Measurements from ENCODE around the gene GFOD1.
A peak's percentile ranks its signal among the peaks of the same experiment; 100 is the strongest.
"Not testable (repeated sequence)": the region's sequence is repeated elsewhere in the genome, so short reads cannot be mapped to it uniquely, and the experiment has no call there.

GFOD1 gene

GRCh38 chr6:13471184-13471583 lies 16.2 kb downstream of the GFOD1 start:
- H3K36me3 Mint-ChIP-seq (ENCODE audit: low read depth): peaks cover 31% of the 10 kb centered on the region
- H3K4me3 Mint-ChIP-seq: no peak overlapping the region
- H3K9me3 Mint-ChIP-seq: no peaks in the 10 kb centered on the region
- H3K4me1 Mint-ChIP-seq (ENCODE audit: low read depth): peaks cover 69% of the 10 kb centered on the region
- peak overlapping the region; percentile 85 for H3K27ac Mint-ChIP-seq
- intact Hi-C loops (cut with micrococcal nuclease): no loop called here
- H3K27me3 Mint-ChIP-seq: no peaks in the 10 kb centered on the region

DNA sequence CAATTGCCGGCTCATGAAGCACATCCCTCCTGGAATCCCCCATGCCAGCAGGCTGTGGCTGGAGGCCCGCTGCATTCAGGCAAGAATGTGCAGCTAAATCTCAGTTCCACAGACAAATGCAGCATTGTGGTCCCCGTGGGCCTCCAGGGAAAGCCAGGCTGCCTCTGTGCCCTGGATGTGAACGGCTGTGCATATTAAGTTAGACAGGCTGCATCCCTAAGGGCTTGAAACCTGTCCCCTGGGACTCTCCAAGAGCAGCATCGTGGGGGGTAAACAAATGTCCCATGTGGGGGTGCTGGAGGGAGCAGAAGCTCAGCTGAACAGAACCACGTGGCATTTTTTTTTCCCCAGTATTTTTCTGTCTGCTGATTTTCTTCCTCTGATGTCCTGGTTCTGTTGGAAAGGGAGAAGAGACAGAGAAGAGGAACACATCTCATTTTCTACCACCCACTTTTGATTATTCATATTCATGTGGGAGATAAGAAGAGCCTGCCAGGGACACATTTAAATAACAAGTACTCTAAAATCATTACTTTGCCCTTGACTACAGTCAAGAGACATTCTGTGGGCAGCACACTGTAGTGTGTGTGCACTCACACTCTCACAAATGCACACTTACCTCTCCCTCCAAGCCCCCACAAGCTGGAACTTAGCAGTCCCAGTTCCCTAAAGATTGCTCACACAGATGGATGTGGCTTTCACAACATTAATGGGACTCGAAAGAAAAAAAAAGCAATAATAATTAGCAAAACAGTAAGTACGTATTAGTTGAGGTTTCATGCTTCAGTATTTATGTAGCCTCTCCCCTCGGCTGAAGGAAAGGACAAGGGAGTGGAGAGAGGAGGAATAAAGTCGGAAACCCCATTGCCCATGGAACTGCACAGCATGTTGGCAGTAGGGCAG lies 16.9 kb downstream of the GFOD1 start:
- H3K4me3 Mint-ChIP-seq: peak overlapping the region; percentile 23
- H3K4me1 Mint-ChIP-seq (ENCODE audit: low read depth): peaks cover 75% of the 10 kb centered on the region
- H3K36me3 Mint-ChIP-seq (ENCODE audit: low read depth): peaks cover 31% of the 10 kb centered on the region
- no peaks in the 10 kb centered on the region for H3K27me3 Mint-ChIP-seq
- H3K27ac Mint-ChIP-seq: peak overlapping the region; percentile 85
- H3K9me3 Mint-ChIP-seq: no peaks in the 10 kb centered on the region
- intact Hi-C loops (cut with micrococcal nuclease): no loop called here

- Mint-ChIP-seq H3K27ac (peak overlapping the region; percentile 85), H3K9me3 (no peaks in the 10 kb centered on the region), H3K27me3 (no peaks in the 10 kb centered on the region), H3K4me3 (no peak overlapping the region), H3K36me3 (ENCODE audit: low read depth) (peaks cover 31% of the 10 kb centered on the region), H3K4me1 (ENCODE audit: low read depth) (peaks cover 78% of the 10 kb centered on the region)
- intact Hi-C loops (cut with micrococcal nuclease): loop anchor here (10.0 kb wide), 1 partner anchor 55 kb away; no protein-coding TSS in a partner anchor
Observed at GRCh38 chr6:13469693-13470092, 17.7 kb downstream of the GFOD1 start.

- intact Hi-C loops (cut with micrococcal nuclease): loop anchor here (10.0 kb wide), 1 partner anchor 56 kb away; no protein-coding TSS in a partner anchor
- Mint-ChIP-seq H3K27ac (peak overlapping the region; percentile 85), H3K4me3 (no peak overlapping the region), H3K36me3 (ENCODE audit: low read depth) (peaks cover 30% of the 10 kb centered on the region), H3K9me3 (no peaks in the 10 kb centered on the region), H3K4me1 (ENCODE audit: low read depth) (peaks cover 81% of the 10 kb centered on the region), H3K27me3 (no peaks in the 10 kb centered on the region)
Observed at GRCh38 chr6:13468839-13469238, 18.6 kb downstream of the GFOD1 start.

GRCh38 chr6:13467216-13467600 lies 20.2 kb downstream of the GFOD1 start:
- Mint-ChIP-seq H3K27ac (peak overlapping the region; percentile 92), H3K36me3 (ENCODE audit: low read depth) (peaks cover 31% of the 10 kb centered on the region), H3K4me3 (peak overlapping the region; percentile 4), H3K27me3 (no peaks in the 10 kb centered on the region), H3K9me3 (no peaks in the 10 kb centered on the region), H3K4me1 (ENCODE audit: low read depth) (peaks cover 86% of the 10 kb centered on the region)
- intact Hi-C loops (cut with micrococcal nuclease): loop anchor here (2.0 to 10.0 kb wide), 2 partner anchors 18 to 58 kb away; no protein-coding TSS in a partner anchor

DNA sequence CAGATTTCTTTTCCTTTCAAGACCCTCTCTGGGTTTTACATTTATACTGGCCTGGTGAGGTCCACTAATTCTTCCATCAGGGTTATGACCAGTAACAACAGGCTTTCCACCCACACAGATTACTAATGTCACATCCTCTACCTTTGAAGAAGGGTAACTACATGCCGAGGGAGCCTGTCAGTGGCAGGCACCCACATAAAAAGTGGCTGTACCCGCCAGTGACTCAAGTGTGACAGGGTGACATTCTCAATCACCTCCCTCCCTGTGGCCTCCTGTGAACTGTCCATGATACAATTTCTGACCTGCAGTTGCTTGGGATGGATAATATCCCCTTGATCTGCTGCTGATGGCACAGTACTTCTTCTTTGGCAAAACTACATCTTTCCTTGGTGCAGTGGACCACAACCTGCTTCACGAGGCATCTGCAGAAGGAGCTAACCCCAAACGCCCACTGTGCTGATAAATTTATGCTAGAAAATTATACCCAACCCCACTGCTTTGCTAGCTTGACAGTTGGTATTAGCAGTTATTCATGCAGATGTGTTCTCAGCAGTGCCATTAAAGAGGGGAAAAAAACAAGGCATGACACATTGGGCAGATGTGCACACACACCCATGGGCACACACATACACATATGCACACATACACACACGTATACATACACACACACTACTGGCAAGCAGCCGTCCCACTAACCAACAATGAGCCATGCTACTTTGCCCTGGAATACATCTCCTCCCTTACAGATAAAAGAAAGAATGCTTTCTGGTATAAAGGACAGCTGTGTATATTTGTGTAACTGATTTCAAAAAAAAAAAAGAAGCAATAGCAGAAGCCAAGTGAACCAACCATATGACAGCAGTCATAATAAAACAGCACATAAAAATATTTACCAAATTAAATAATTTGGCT lies 20.8 kb downstream of the GFOD1 start:
- Mint-ChIP-seq H3K4me1 (ENCODE audit: low read depth) (peaks cover 88% of the 10 kb centered on the region), H3K27me3 (no peaks in the 10 kb centered on the region), H3K9me3 (no peaks in the 10 kb centered on the region), H3K36me3 (ENCODE audit: low read depth) (peaks cover 34% of the 10 kb centered on the region), H3K27ac (peak overlapping the region; percentile 92), H3K4me3 (peak overlapping the region; percentile 23)
- intact Hi-C loops (cut with micrococcal nuclease): loop anchor here (2.0 to 10.0 kb wide), 2 partner anchors 18 to 58 kb away; no protein-coding TSS in a partner anchor

DNA sequence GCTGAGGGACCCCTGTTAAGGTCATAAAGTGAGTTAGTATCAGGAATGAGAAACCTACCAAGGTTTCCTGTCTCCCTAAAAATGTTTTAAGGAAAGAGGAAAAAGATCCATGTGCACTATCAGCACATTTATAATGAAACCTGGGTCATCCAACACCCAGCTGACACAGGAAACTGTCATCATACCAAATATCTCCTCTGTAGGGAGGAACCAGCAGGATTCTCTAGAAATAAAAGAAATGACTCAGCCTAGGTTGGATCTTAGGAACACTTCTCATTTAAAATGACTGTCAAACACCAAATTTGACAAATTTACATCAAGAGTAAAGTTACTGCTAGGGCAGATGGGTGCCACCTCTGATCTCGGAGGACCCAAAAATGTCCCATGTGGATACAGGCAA lies 21.7 kb downstream of the GFOD1 start:
- Mint-ChIP-seq H3K4me3 (peak overlapping the region; percentile 23), H3K27me3 (no peaks in the 10 kb centered on the region), H3K9me3 (no peaks in the 10 kb centered on the region), H3K4me1 (ENCODE audit: low read depth) (peaks cover 88% of the 10 kb centered on the region), H3K36me3 (ENCODE audit: low read depth) (peaks cover 43% of the 10 kb centered on the region), H3K27ac (peak overlapping the region; percentile 92)
- intact Hi-C loops (cut with micrococcal nuclease): loop anchor here (2.0 to 10.0 kb wide), 2 partner anchors 19 to 59 kb away; no protein-coding TSS in a partner anchor

- intact Hi-C loops (cut with micrococcal nuclease): loop anchor here (10.0 kb wide), 1 partner anchor 61 kb away; no protein-coding TSS in a partner anchor
- H3K36me3 Mint-ChIP-seq (ENCODE audit: low read depth): peaks cover 29% of the 10 kb centered on the region
- no peak overlapping the region for H3K4me3 Mint-ChIP-seq
- H3K4me1 Mint-ChIP-seq (ENCODE audit: low read depth): peaks cover 70% of the 10 kb centered on the region
- no peaks in the 10 kb centered on the region for H3K27me3 Mint-ChIP-seq
- H3K27ac Mint-ChIP-seq: peak overlapping the region; percentile 92
- H3K9me3 Mint-ChIP-seq: no peaks in the 10 kb centered on the region
Observed at GRCh38 chr6:13463941-13464340, 23.5 kb downstream of the GFOD1 start.

DNA sequence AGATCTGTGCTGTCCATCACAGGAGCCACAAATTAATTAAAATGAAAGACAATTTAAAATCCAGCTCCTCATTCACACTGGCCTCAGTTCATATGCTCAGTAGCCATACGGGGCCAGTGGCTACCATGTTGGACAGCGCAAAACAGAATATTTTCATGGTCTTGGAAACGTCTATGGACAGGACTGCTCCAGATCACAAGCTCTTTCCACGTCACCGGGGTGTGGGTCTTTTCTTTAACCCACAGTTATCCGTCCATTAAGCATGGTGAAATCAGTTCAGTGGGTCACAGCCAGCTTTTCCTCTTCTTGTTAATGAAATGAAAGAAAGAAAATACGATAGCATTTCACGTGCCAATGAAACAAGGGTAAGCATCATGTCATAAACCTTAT lies 24.1 kb downstream of the GFOD1 start:
- Mint-ChIP-seq H3K27me3 (no peaks in the 10 kb centered on the region), H3K9me3 (no peaks in the 10 kb centered on the region), H3K36me3 (ENCODE audit: low read depth) (peaks cover 26% of the 10 kb centered on the region), H3K27ac (peak overlapping the region; percentile 65), H3K4me1 (ENCODE audit: low read depth) (peaks cover 65% of the 10 kb centered on the region), H3K4me3 (no peak overlapping the region)
- intact Hi-C loops (cut with micrococcal nuclease): loop anchor here (10.0 kb wide), 1 partner anchor 61 kb away; no protein-coding TSS in a partner anchor

DNA sequence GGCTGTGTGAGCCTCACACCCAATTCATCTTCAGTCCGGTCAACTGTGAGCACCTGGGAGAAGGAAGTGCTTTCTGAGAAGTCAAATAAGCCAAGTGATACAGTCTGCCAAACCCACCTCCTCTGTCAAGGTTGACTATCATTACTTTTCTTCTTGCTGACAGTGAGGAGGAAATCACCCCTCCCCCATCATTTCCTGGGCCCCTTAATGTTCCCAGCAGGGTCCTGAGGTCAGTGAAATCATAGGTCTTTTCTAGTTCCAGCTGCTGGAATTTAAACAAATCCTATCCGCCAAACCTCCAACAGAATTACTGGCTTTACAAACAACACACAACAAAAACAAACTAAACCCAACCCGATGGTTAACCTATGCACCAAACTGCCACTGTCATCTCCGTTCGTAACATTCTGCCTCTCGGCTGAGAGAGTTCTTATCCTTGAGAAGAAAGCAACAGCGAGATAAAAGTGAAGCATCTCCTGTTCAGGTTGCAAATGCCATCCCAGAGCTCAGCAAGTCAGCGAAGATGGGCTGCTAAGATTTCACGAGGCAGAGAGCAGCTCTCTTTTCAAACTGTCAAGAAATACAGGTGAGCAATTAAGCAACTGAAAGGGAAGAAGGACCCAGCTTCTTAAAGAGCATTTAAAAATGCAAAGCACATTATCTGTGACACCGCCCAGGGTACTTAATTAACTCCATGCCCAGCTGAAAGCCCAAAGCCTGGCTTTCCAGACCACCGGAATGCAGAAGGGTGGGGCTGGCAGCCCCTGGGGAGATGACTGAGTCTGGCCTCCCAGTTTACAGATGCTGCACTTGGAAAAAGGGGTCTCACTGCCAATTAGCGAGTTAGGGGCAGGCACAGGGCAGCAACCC lies 24.7 kb downstream of the GFOD1 start:
- intact Hi-C loops (cut with micrococcal nuclease): loop anchor here (10.0 kb wide), 1 partner anchor 62 kb away; no protein-coding TSS in a partner anchor
- H3K27me3 Mint-ChIP-seq: no peaks in the 10 kb centered on the region
- H3K4me3 Mint-ChIP-seq: no peak overlapping the region
- peaks cover 32% of the 10 kb centered on the region for H3K36me3 Mint-ChIP-seq (ENCODE audit: low read depth)
- peaks cover 69% of the 10 kb centered on the region for H3K4me1 Mint-ChIP-seq (ENCODE audit: low read depth)
- H3K9me3 Mint-ChIP-seq: no peaks in the 10 kb centered on the region
- peak overlapping the region; percentile 65 for H3K27ac Mint-ChIP-seq

DNA sequence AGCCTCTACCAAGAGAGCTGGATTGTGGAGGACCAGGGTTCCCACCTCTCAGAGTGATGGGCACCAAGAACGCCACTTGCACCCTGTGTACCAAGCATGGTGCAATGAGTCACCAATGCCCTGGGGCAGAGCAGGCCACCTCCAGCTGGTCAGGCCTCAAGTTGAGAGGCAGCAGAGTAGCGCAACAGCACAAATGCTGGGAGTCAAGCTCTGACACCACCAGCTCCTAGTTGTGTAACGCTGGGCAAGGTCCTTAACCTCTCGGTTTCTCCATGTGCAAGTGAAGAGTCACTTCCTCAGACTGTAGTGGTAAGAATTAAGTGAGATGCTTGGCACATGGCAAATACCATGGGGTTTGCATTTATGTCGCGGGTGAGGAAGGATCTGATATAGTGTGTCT lies 25.6 kb downstream of the GFOD1 start:
- H3K4me1 Mint-ChIP-seq (ENCODE audit: low read depth): peaks cover 68% of the 10 kb centered on the region
- no peaks in the 10 kb centered on the region for H3K9me3 Mint-ChIP-seq
- H3K27ac Mint-ChIP-seq: peak overlapping the region; percentile 65
- peaks cover 35% of the 10 kb centered on the region for H3K36me3 Mint-ChIP-seq (ENCODE audit: low read depth)
- no peaks in the 10 kb centered on the region for H3K27me3 Mint-ChIP-seq
- H3K4me3 Mint-ChIP-seq: no peak overlapping the region
- intact Hi-C loops (cut with micrococcal nuclease): loop anchor here (10.0 kb wide), 1 partner anchor 63 kb away; no protein-coding TSS in a partner anchor

DNA sequence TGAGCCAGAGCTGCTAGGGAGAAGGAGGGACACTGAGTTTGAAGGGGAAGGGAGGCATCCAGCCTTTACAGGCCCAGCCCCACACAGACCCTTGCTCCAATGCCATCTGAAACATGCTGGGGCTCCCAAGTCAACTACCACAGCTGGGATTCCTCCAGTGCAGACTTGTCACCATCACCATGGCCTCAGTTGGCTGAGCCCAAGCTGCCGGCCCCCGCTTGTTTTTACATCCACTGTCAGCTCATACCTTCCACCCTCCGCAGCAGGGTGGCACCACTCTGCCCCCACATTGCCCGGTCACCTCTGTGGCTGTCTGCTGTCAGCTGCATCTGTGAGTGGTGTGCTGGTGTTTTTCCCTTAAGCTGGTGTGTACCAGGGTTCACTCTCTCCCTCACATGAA lies 26.1 kb downstream of the GFOD1 start:
- Mint-ChIP-seq H3K36me3 (ENCODE audit: low read depth) (peaks cover 35% of the 10 kb centered on the region), H3K4me3 (no peak overlapping the region), H3K4me1 (ENCODE audit: low read depth) (peaks cover 63% of the 10 kb centered on the region), H3K27me3 (no peaks in the 10 kb centered on the region), H3K9me3 (no peaks in the 10 kb centered on the region), H3K27ac (peak overlapping the region; percentile 65)
- intact Hi-C loops (cut with micrococcal nuclease): loop anchor here (10.0 kb wide), 1 partner anchor 63 kb away; no protein-coding TSS in a partner anchor

GRCh38 chr6:13460289-13460688 lies 27.1 kb downstream of the GFOD1 start:
- intact Hi-C loops (cut with micrococcal nuclease): loop anchor here (10.0 kb wide), 1 partner anchor 65 kb away; no protein-coding TSS in a partner anchor
- H3K9me3 Mint-ChIP-seq, H3K4me3 Mint-ChIP-seq, H3K27me3 Mint-ChIP-seq, H3K27ac Mint-ChIP-seq: not testable (repeated sequence)
- Mint-ChIP-seq H3K36me3 (ENCODE audit: low read depth) (peaks cover 35% of the 10 kb centered on the region), H3K4me1 (ENCODE audit: low read depth) (peaks cover 60% of the 10 kb centered on the region)
